ENCODE data around the gene HEATR5B. TPM values are rescaled to one million over a fixed set of nuclear protein-coding genes. Genes with fewer than 3 reads are reported as not detected.

The HEATR5B gene
- total RNA-seq, 1 donor: 29.3 TPM

GRCh38 chr2:37085731-37086147, 1.6 kb upstream of the HEATR5B start:
- Histone ChIP-seq H3K4me2 (ENCODE audit: insufficient read depth, low read length) (peak overlapping the region; percentile 99), H2AFZ (ENCODE audit: low read length) (no peak overlapping the region)

GRCh38 chr2:37084797-37085196, 625 bp upstream of the HEATR5B start:
- Histone ChIP-seq H3K79me2 (ENCODE audit: insufficient read depth, low read length) (peaks cover 57% of the 10 kb centered on the region), H4K20me1 (ENCODE audit: insufficient read depth, low read length) (no peaks in the 10 kb centered on the region)
- no peak for TF ChIP-seq CTCF (IDR thresholded peaks at IDR 0.05; ENCODE audit: extremely low read depth, low read depth, low read length)

More at GRCh38 chr2:37085731-37086147, 1.6 kb upstream of the HEATR5B start:
- H3K4me1 ChIP-seq (ENCODE audit: insufficient read depth, low read length): peaks cover 19% of the 10 kb centered on the region
- TF ChIP-seq CTCF (IDR thresholded peaks at IDR 0.05; ENCODE audit: extremely low read depth, low read depth, low read length): no peak
- peaks cover 48% of the 10 kb centered on the region for H3K79me2 ChIP-seq (ENCODE audit: insufficient read depth, low read length)
- DNase-seq (ENCODE audit: insufficient read length, low spot score, missing footprints): peak; percentile 66
- peaks cover 24% of the 10 kb centered on the region for H3K36me3 ChIP-seq (ENCODE audit: insufficient read depth, low read length)
- peak overlapping the region; percentile 66 for H3K27ac ChIP-seq (ENCODE audit: low read depth, low read length)
- no peak overlapping the region for H3K4me3 ChIP-seq (ENCODE audit: insufficient read depth, low read length)
- H3K9me3 ChIP-seq (ENCODE audit: low read depth, low read length): no peaks in the 10 kb centered on the region
- H3K27me3 ChIP-seq (ENCODE audit: insufficient read depth, low read length): no peaks in the 10 kb centered on the region
- H4K20me1 ChIP-seq (ENCODE audit: insufficient read depth, low read length): no peaks in the 10 kb centered on the region

GRCh38 chr2:37080689-37081088, 3.5 kb downstream of the HEATR5B start:
- Histone ChIP-seq H2AFZ (ENCODE audit: low read length) (no peak overlapping the region), H3K79me2 (ENCODE audit: insufficient read depth, low read length) (peaks cover 60% of the 10 kb centered on the region), H3K9me3 (ENCODE audit: low read depth, low read length) (no peaks in the 10 kb centered on the region), H3K27me3 (ENCODE audit: insufficient read depth, low read length) (no peaks in the 10 kb centered on the region), H3K36me3 (ENCODE audit: insufficient read depth, low read length) (peaks cover 41% of the 10 kb centered on the region), H3K4me1 (ENCODE audit: insufficient read depth, low read length) (peaks cover 15% of the 10 kb centered on the region), H4K20me1 (ENCODE audit: insufficient read depth, low read length) (no peaks in the 10 kb centered on the region), H3K27ac (ENCODE audit: low read depth, low read length) (no peak overlapping the region), H3K4me2 (ENCODE audit: insufficient read depth, low read length) (no peak overlapping the region), H3K4me3 (ENCODE audit: insufficient read depth, low read length) (no peak overlapping the region)
- no peak for TF ChIP-seq CTCF (IDR thresholded peaks at IDR 0.05; ENCODE audit: extremely low read depth, low read depth, low read length)
- DNase-seq (ENCODE audit: insufficient read length, low spot score, missing footprints): no peak

More at GRCh38 chr2:37084797-37085196, 625 bp upstream of the HEATR5B start:
- Histone ChIP-seq H3K27ac (ENCODE audit: low read depth, low read length) (peak overlapping the region; percentile 66), H2AFZ (ENCODE audit: low read length) (peak overlapping the region; percentile 92), H3K4me2 (ENCODE audit: insufficient read depth, low read length) (peak overlapping the region; percentile 99), H3K4me1 (ENCODE audit: insufficient read depth, low read length) (peaks cover 19% of the 10 kb centered on the region), H3K36me3 (ENCODE audit: insufficient read depth, low read length) (peaks cover 19% of the 10 kb centered on the region), H3K4me3 (ENCODE audit: insufficient read depth, low read length) (peak overlapping the region; percentile 89), H3K9me3 (ENCODE audit: low read depth, low read length) (no peaks in the 10 kb centered on the region), H3K27me3 (ENCODE audit: insufficient read depth, low read length) (no peaks in the 10 kb centered on the region)
- no peak for DNase-seq (ENCODE audit: insufficient read length, low spot score, missing footprints)

GRCh38 chr2:37080266-37080665, 3.9 kb downstream of the HEATR5B start:
- peak; percentile 68 for DNase-seq (ENCODE audit: insufficient read length, low spot score, missing footprints)
- Histone ChIP-seq H4K20me1 (ENCODE audit: insufficient read depth, low read length) (no peaks in the 10 kb centered on the region), H3K4me3 (ENCODE audit: insufficient read depth, low read length) (no peak overlapping the region)

More at GRCh38 chr2:37080266-37080665, 3.9 kb downstream of the HEATR5B start:
- Histone ChIP-seq H2AFZ (ENCODE audit: low read length) (no peak overlapping the region), H3K9me3 (ENCODE audit: low read depth, low read length) (no peaks in the 10 kb centered on the region), H3K36me3 (ENCODE audit: insufficient read depth, low read length) (peaks cover 45% of the 10 kb centered on the region), H3K79me2 (ENCODE audit: insufficient read depth, low read length) (peaks cover 60% of the 10 kb centered on the region), H3K27ac (ENCODE audit: low read depth, low read length) (no peak overlapping the region), H3K4me1 (ENCODE audit: insufficient read depth, low read length) (peaks cover 11% of the 10 kb centered on the region), H3K4me2 (ENCODE audit: insufficient read depth, low read length) (no peak overlapping the region), H3K27me3 (ENCODE audit: insufficient read depth, low read length) (no peaks in the 10 kb centered on the region)
- TF ChIP-seq CTCF (IDR thresholded peaks at IDR 0.05; ENCODE audit: extremely low read depth, low read depth, low read length): no peak
